Mesenchymal stem cell (in vitro differentiated cells and primary cell): Measurements from ENCODE around the gene RAB4A.

Source experiments
- DNase-seq: peaks from one replicate; pipeline ENCODE4 v3.0.0-alpha.2; 2013
- H2AFZ ChIP-seq: one replicate; pipeline ENCODE4 v1.6.1; 2013; ENCODE audit warnings: low read depth, mild to moderate bottlenecking, control low read depth, inconsistent platforms, low read length, moderate library complexity
- H2AK5ac ChIP-seq: 2 replicates; pipeline ENCODE4 v1.6.1; 2013; ENCODE audit warnings: low read length, moderate library complexity, mild to moderate bottlenecking, inconsistent platforms; ENCODE audit not compliant: severe bottlenecking
- H2BK120ac ChIP-seq: one replicate; pipeline ENCODE4 v1.6.1; 2013; ENCODE audit warnings: low read depth, mild to moderate bottlenecking, inconsistent platforms, low read length, moderate library complexity
- H2BK12ac ChIP-seq, 2 experiments: one replicate each; pipeline ENCODE4 v1.6.1; 2013; ENCODE audit warnings: inconsistent platforms in 2 of 2, low read length in 2 of 2, mild to moderate bottlenecking in 2 of 2, moderate library complexity in 2 of 2, control low read depth in 1 of 2
- H2BK15ac ChIP-seq: one replicate; pipeline ENCODE4 v1.6.1; 2013; ENCODE audit warnings: mild to moderate bottlenecking, low read depth, inconsistent platforms; ENCODE audit not compliant: poor library complexity, severe bottlenecking
- H2BK5ac ChIP-seq: 2 replicates; pipeline ENCODE4 v1.6.1; 2013; ENCODE audit warnings: low read depth, mild to moderate bottlenecking, low read length, control low read depth, inconsistent platforms; ENCODE audit not compliant: poor library complexity, severe bottlenecking
- H3K14ac ChIP-seq, 2 experiments: one replicate each; pipeline ENCODE4 v1.6.1; 2013; ENCODE audit warnings: inconsistent platforms in 2 of 2, low read length in 2 of 2, control low read depth in 1 of 2, mild to moderate bottlenecking in 1 of 2, moderate library complexity in 1 of 2
- H3K18ac ChIP-seq, 2 experiments: one replicate each; pipeline ENCODE4 v1.6.1; 2013; ENCODE audit warnings: inconsistent platforms in 2 of 2, low read length in 2 of 2, control low read depth in 1 of 2, low read depth in 1 of 2, mild to moderate bottlenecking in 1 of 2
- H3K23ac ChIP-seq, 2 experiments: one replicate each; pipeline ENCODE4 v1.6.1; 2013; ENCODE audit warnings: inconsistent platforms in 2 of 2, low read length in 2 of 2, mild to moderate bottlenecking in 2 of 2, moderate library complexity in 2 of 2, control low read depth in 1 of 2
- H3K27ac ChIP-seq: 2 replicates; pipeline ENCODE4 v1.5.1; 2013; ENCODE audit warnings: mild to moderate bottlenecking, moderate library complexity, low read length, control low read depth, inconsistent platforms; ENCODE audit not compliant: poor library complexity, severe bottlenecking
- H3K27me3 ChIP-seq, 2 experiments: 2 replicates each; pipeline versions ENCODE4 v1.6.1 to v1.7.0; 2013; ENCODE audit warnings: low read length in 2 of 2, mild to moderate bottlenecking in 2 of 2, moderate library complexity in 2 of 2, control low read depth in 1 of 2, inconsistent platforms in 1 of 2; ENCODE audit not compliant: control insufficient read depth in 1 of 2, insufficient read depth in 1 of 2
- H3K36me3 ChIP-seq, 2 experiments: 2 replicates each; pipeline versions ENCODE4 v1.6.1 to v1.7.0; 2013; ENCODE audit warnings: low read length in 2 of 2, control low read depth in 1 of 2, inconsistent platforms in 1 of 2, low read depth in 1 of 2, mild to moderate bottlenecking in 1 of 2; ENCODE audit not compliant: insufficient read depth in 2 of 2, control insufficient read depth in 1 of 2
- H3K4ac ChIP-seq, 2 experiments: one replicate each; pipeline ENCODE4 v1.6.1; 2013; ENCODE audit warnings: inconsistent platforms in 2 of 2, low read length in 2 of 2, mild to moderate bottlenecking in 2 of 2, moderate library complexity in 2 of 2, control low read depth in 1 of 2, low read depth in 1 of 2
- H3K4me1 ChIP-seq: 2 replicates; pipeline ENCODE4 v1.6.1; 2013; ENCODE audit warnings: low read depth, low read length, control low read depth; ENCODE audit not compliant: control insufficient read depth, insufficient read depth
- H3K4me2 ChIP-seq: 2 replicates; pipeline ENCODE4 v1.6.1; 2013; ENCODE audit warnings: low read length, mild to moderate bottlenecking, inconsistent platforms; ENCODE audit not compliant: poor library complexity, severe bottlenecking
- H3K4me3 ChIP-seq, 2 experiments: 2 replicates each; pipeline versions ENCODE4 v1.5.1 to v1.7.0; 2013; ENCODE audit warnings: low read length in 2 of 2, mild to moderate bottlenecking in 2 of 2, control low read depth in 1 of 2, low read depth in 1 of 2; ENCODE audit not compliant: insufficient read depth in 1 of 2
- H3K79me1 ChIP-seq: replicated peaks from 2 replicates; pipeline ENCODE4 v1.6.1; 2013; ENCODE audit warnings: mild to moderate bottlenecking, control low read depth, low read length, inconsistent platforms; ENCODE audit not compliant: poor library complexity, severe bottlenecking
- H3K9ac ChIP-seq: 2 replicates; pipeline ENCODE4 v1.7.0; 2013; ENCODE audit warnings: mild to moderate bottlenecking, low read length, moderate library complexity
- H3K9me3 ChIP-seq: 2 replicates; pipeline ENCODE4 v1.7.0; 2013; ENCODE audit warnings: mild to moderate bottlenecking, low read length; ENCODE audit not compliant: control insufficient read depth
- H4K8ac ChIP-seq: one replicate; pipeline ENCODE4 v1.6.1; 2013; ENCODE audit warnings: inconsistent platforms, mild to moderate bottlenecking, low read length, moderate library complexity
- H4K91ac ChIP-seq: one replicate; pipeline ENCODE4 v1.6.1; 2013; ENCODE audit warnings: mild to moderate bottlenecking, low read length, inconsistent platforms
- WGBS: methylation state at CpG from one replicate; pipeline ENCODE4 v1.1.7; 2013; ENCODE audit warnings: mixed read lengths; 5-methylcytosine and 5-hydroxymethylcytosine counted together

Gene RAB4A

DNA sequence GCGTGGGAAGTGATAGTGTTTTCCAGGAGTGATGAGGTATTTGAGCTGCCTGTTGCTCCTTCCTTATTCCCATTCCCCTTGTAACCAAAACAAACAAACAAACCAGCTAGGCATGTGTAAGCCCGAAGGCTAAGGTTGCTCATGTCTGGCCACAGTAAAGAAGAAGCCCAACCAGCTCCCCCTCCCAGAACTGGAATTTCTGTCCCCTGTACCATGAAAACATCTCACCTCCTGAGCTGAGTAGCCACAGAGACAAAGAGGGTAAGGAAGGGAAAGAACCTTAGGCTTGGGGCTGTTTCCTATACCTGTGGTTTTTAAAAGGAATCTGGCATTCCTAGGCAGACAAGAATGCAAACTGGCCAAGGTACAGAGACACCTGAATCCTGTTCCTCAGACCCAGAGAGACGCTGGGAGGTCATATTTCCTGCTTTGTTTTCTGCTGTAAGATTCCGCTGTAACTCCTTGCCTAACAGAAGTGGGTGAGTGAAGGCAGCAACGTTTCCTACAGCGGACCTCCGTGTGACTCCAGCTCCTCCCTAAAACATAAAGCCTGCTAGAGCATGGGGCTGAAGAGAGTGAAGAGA lies 41.7 kb upstream of the RAB4A start:
- Histone ChIP-seq H3K79me1 (no peaks in the 10 kb centered on the region), H3K4me1 (peaks cover 27% of the 10 kb centered on the region), H3K18ac (peak overlapping the region in 1 of 2 experiments; percentile 42), H2BK5ac (no peak overlapping the region), H3K23ac (no peak overlapping the region), H2BK120ac (no peak overlapping the region), H2AK5ac (no peak overlapping the region), H2AFZ (no peak overlapping the region), H3K14ac (no peak overlapping the region), H3K27ac (no peak overlapping the region), H3K9me3 (no peaks in the 10 kb centered on the region), H3K9ac (peak overlapping the region; percentile 21), H2BK15ac (no peak overlapping the region), H3K36me3 (no peaks in the 10 kb centered on the region), H3K4me3 (no peak overlapping the region), H3K4me2 (peak overlapping the region; percentile 47), H2BK12ac (peak overlapping the region in 1 of 2 experiments; percentile 10), H3K4ac (peak overlapping the region in 1 of 2 experiments; percentile 34), H3K27me3 (peaks cover 3 to 52% of the 10 kb centered on the region in 2 experiments), H4K91ac (no peak overlapping the region), H4K8ac (no peak overlapping the region)
- DNase-seq, result peak; percentile 57
- WGBS, result 14% methylated on average over 3 of the region's 7 CpGs

DNA sequence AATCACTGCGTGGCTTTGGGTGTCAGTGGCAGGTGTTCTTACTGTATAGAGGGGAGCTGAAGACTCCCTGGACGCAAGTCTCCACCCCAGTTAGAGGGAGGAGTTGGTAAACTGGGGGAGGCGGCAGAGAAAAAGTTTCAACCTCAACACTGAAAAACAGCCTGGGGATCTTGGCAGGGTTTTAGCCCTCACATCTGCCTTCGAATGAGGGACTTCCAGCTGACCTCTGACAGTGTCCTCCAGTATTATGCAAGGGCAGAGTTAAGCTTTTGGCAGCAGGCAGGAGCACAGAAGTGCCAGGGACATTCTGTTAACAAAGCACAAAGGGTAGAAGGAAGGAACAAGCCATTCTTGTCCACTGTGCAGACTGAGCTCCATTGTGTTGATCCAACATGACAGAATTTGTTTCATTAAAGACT lies 41.2 kb upstream of the RAB4A start:
- H3K9me3 ChIP-seq, result no peaks in the 10 kb centered on the region

DNA sequence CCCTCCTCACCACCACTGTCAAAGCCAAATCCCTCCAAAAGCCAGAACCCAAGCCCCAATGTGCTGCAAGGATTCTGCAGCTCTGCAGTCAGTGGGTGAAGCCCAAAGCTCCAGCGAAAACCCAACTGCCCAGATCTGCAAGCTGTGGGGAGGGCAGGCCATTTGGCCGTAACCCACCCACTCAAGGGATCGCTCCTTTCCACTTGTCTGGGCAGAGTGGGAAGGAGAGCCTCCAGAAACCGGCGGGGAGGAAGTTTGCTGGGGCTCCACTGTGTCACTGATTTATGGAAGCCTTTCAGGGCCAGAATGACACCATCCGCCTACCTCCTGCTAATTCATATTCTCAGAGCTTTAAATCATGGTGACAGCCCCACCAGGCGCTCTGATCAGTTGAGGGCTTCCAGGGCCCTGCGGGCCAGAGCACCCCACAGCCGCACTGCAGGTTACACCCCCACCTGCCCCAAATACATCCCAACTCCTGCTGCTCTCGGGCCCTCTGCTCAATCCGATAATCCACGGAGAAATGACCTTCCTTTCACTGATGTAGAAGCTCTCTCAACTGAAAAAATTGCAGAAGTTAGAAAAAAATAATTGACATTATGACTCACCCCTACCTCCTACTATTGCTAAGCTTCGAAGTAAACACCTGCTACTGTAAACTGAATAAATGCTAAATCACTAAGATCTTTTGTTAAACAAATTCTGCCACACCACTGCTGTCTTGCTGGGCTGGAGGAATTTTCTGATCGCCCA lies 40.6 kb upstream of the RAB4A start:
- Histone ChIP-seq H3K4me3 (no peak overlapping the region), H2AK5ac (no peak overlapping the region), H3K9me3 (no peaks in the 10 kb centered on the region), H3K4ac (peak overlapping the region in 1 of 2 experiments; percentile 10), H3K27me3 (peaks cover 7 to 63% of the 10 kb centered on the region in 2 experiments), H4K91ac (no peak overlapping the region), H3K79me1 (no peaks in the 10 kb centered on the region), H3K23ac (no peak overlapping the region), H3K4me1 (peaks cover 24% of the 10 kb centered on the region), H2BK15ac (no peak overlapping the region), H2BK5ac (no peak overlapping the region), H2BK120ac (no peak overlapping the region), H3K9ac (no peak overlapping the region), H2BK12ac (peak overlapping the region in 1 of 2 experiments; percentile 19), H3K27ac (peak overlapping the region; percentile 48), H3K36me3 (no peaks in the 10 kb centered on the region), H2AFZ (no peak overlapping the region), H3K14ac (no peak overlapping the region), H3K18ac (peak overlapping the region in 1 of 2 experiments; percentile 16), H3K4me2 (peak overlapping the region; percentile 36), H4K8ac (no peak overlapping the region)
- 33% methylated on average over 14 of the region's 14 CpGs for WGBS
- DNase-seq, result no peak

More for the DNA sequence above, 41.2 kb upstream of the RAB4A start:
- Histone ChIP-seq H3K4ac (peak overlapping the region in 1 of 2 experiments; percentile 34), H3K9ac (peak overlapping the region; percentile 21), H3K4me3 (no peak overlapping the region), H2AFZ (no peak overlapping the region), H3K18ac (peak overlapping the region; percentile 16 to 42), H3K79me1 (no peaks in the 10 kb centered on the region), H3K27ac (no peak overlapping the region), H3K36me3 (no peaks in the 10 kb centered on the region), H3K4me2 (peak overlapping the region; percentile 47), H3K4me1 (peaks cover 27% of the 10 kb centered on the region), H4K91ac (no peak overlapping the region), H2BK12ac (no peak overlapping the region), H3K27me3 (peaks cover 4 to 57% of the 10 kb centered on the region in 2 experiments), H2BK15ac (no peak overlapping the region), H2BK120ac (no peak overlapping the region), H3K14ac (no peak overlapping the region), H2AK5ac (no peak overlapping the region), H2BK5ac (no peak overlapping the region), H4K8ac (no peak overlapping the region), H3K23ac (no peak overlapping the region)
- DNase-seq, result peak; percentile 29
- WGBS, result 38% methylated on average over 4 of the region's 4 CpGs
